HG02970 (cell line): ENCODE results near the gene SLC5A3.
A peak's percentile ranks its signal among the peaks of the same experiment; 100 is the strongest.

Source experiments
- ATAC-seq: cut with Tn5 transposase; IDR thresholded peaks from one replicate; pipeline ENCODE4 v1.9.1; 2021; ENCODE audit warnings: mild to moderate bottlenecking, moderate library complexity, moderate number of reproducible peaks; ENCODE audit not compliant: unreplicated experiment, low FRiP score

SLC5A3 gene

GRCh38 chr21:34065027-34065426 lies 8.4 kb upstream of the SLC5A3 start:
- ATAC-seq = no peak

GRCh38 chr21:34071683-34072082 lies 1.7 kb upstream of the SLC5A3 start:
- ATAC-seq = no peak

GRCh38 chr21:34072145-34073031 lies 990 bp upstream of the SLC5A3 start:
- ATAC-seq = no peak

- ATAC-seq = peak; percentile 49
These were observed 438 bp downstream of the SLC5A3 start for GRCh38 chr21:34073749-34074282.

GRCh38 chr21:34074283-34075090 lies 1.1 kb downstream of the SLC5A3 start:
- ATAC-seq = no peak

GRCh38 chr21:34075091-34075425 lies 1.7 kb downstream of the SLC5A3 start:
- ATAC-seq = no peak

GRCh38 chr21:34075760-34076660 lies 2.6 kb downstream of the SLC5A3 start:
- no peak for ATAC-seq

- no peak for ATAC-seq
These were observed 3.5 kb downstream of the SLC5A3 start for GRCh38 chr21:34076835-34077234.

GRCh38 chr21:34077888-34078287 lies 4.5 kb downstream of the SLC5A3 start:
- no peak for ATAC-seq

GRCh38 chr21:34078915-34079314 lies 5.5 kb downstream of the SLC5A3 start:
- ATAC-seq = no peak

- ATAC-seq = no peak
These were observed 7.3 kb downstream of the SLC5A3 start for GRCh38 chr21:34080710-34081109.

GRCh38 chr21:34082769-34083168 lies 9.4 kb downstream of the SLC5A3 start:
- no peak for ATAC-seq

GRCh38 chr21:34083357-34083756 lies 10.0 kb downstream of the SLC5A3 start:
- no peak for ATAC-seq

- no peak for ATAC-seq
These were observed 11.8 kb downstream of the SLC5A3 start for GRCh38 chr21:34085129-34085528.

GRCh38 chr21:34086887-34087306 lies 13.5 kb downstream of the SLC5A3 start:
- ATAC-seq = no peak

- no peak for ATAC-seq
These were observed 15.4 kb downstream of the SLC5A3 start for GRCh38 chr21:34088752-34089151.

- ATAC-seq = no peak
These were observed 17.7 kb downstream of the SLC5A3 start for GRCh38 chr21:34091032-34091431.

- ATAC-seq = no peak
These were observed 18.2 kb downstream of the SLC5A3 start for GRCh38 chr21:34091607-34092006.

GRCh38 chr21:34092262-34092921 lies 19.0 kb downstream of the SLC5A3 start:
- ATAC-seq = no peak

GRCh38 chr21:34093083-34093482 lies 19.7 kb downstream of the SLC5A3 start:
- ATAC-seq = no peak
